A673 (cell line): ENCODE results near the gene PLCXD3. TPM values are rescaled to one million over a fixed set of nuclear protein-coding genes. Genes with fewer than 3 reads are reported as not detected.
A peak's percentile ranks its signal among the peaks of the same experiment; 100 is the strongest.

ENCODE experiments used
- Bru-seq: library from RNA; stranded (reverse); fragments of 400-500 nt; gene quantifications from one replicate; lab custom pipeline; 2021; lab: Mats Ljungman, UMichigan
- BruChase-seq, 2 experiments: library from RNA; stranded (reverse); fragments of 400-500 nt; gene quantifications; one replicate each; lab custom pipeline; 2021; lab: Mats Ljungman, UMichigan
- BruUV-seq: library from RNA; stranded (reverse); fragments of 400-500 nt; replicated peaks from 2 replicates; lab custom pipeline; 2021; lab: Mats Ljungman, UMichigan
- CTCF ChIA-PET: fragments of 300-600 bp; sonication (Branson Sonifier 250); formaldehyde crosslinking; loops from one replicate; lab custom pipeline; 2022; ENCODE audit warnings: antibody characterized with exemption; lab: Charles Lee
- POLR2A ChIA-PET: fragments of 300-600 bp; sonication (Branson Sonifier 250); formaldehyde crosslinking; loops from one replicate; lab custom pipeline; 2022; ENCODE audit warnings: antibody characterized with exemption; ENCODE audit not compliant: low non-redundant PET; lab: Charles Lee
- DNase-seq: peaks from one replicate; pipeline ENCODE4 v3.0.0-alpha.2; 2015; ENCODE audit warnings: low spot score
- H3K27ac ChIP-seq: fragments of 200-600 bp; sonication (generic); 2 replicates; pipeline ENCODE4 v1.5.1; 2016; ENCODE audit warnings: mixed run types, low read depth, mild to moderate bottlenecking, mixed read lengths, antibody characterized with exemption, low read length; ENCODE audit not compliant: poor library complexity, severe bottlenecking
- H3K27me3 ChIP-seq: fragments of 200-600 bp; sonication (generic); replicated peaks from 2 replicates; pipeline ENCODE4 v1.6.1; 2017; ENCODE audit warnings: mixed run types, low read depth, mild to moderate bottlenecking, mixed read lengths, antibody characterized with exemption, low read length; ENCODE audit not compliant: insufficient read depth, poor library complexity
- H3K36me3 ChIP-seq: fragments of 200-600 bp; sonication (generic); 2 replicates; pipeline ENCODE4 v1.6.1; 2016; ENCODE audit warnings: mixed run types, mild to moderate bottlenecking, mixed read lengths, antibody characterized with exemption, low read length; ENCODE audit not compliant: insufficient read depth, poor library complexity, severe bottlenecking
- H3K4me1 ChIP-seq: fragments of 200-600 bp; sonication (generic); 2 replicates; pipeline ENCODE4 v1.6.1; 2017; ENCODE audit warnings: mixed run types, mild to moderate bottlenecking, mixed read lengths, antibody characterized with exemption, low read length; ENCODE audit not compliant: insufficient read depth, poor library complexity, severe bottlenecking
- H3K4me3 ChIP-seq: fragments of 200-600 bp; sonication (generic); 2 replicates; pipeline ENCODE4 v1.5.1; 2016; ENCODE audit warnings: low read depth, mixed run types, mild to moderate bottlenecking, mixed read lengths, low read length; ENCODE audit not compliant: poor library complexity, severe bottlenecking
- H3K9me3 ChIP-seq: fragments of 200-600 bp; sonication (generic); 2 replicates; pipeline ENCODE4 v1.6.1; 2016; ENCODE audit warnings: mixed run types, low read depth, mild to moderate bottlenecking, mixed read lengths, antibody characterized with exemption, low read length; ENCODE audit not compliant: poor library complexity, severe bottlenecking
- EZH2 ChIP-seq: fragments of 200-600 bp; sonication (generic); IDR thresholded peaks from 2 replicates; pipeline ENCODE4 v1.6.1; 2017; ENCODE audit warnings: borderline replicate concordance, low read depth, mild to moderate bottlenecking, mixed read lengths, antibody characterized with exemption, low read length; ENCODE audit not compliant: poor library complexity, severe bottlenecking
- intact Hi-C: fragments of 100-400 bp; cut with micrococcal nuclease; formaldehyde crosslinking; loops from one replicate; pipeline ENCODE4 v1.10.0; 2022; ENCODE audit not compliant: unreplicated experiment
- long read RNA-seq: library from polyadenylated mRNA; stranded (forward); transcript quantifications from one replicate; pipeline ENCODE4 v2.0.0, GENCODE V29; 2022
- total RNA-seq: library from RNA; stranded (reverse); gene quantifications from 2 replicates; pipeline ENCODE4 v1.2.3, GENCODE V29; 2021
- TF ChIP-seq, protein P1 (sequence below): fragments of 300-800, 200-600 bp; sonication (generic); conservative IDR thresholded peaks from 2 replicates; pipeline ENCODE4 v1.5.1; 2017; ENCODE audit warnings: low read depth, mild to moderate bottlenecking, antibody characterized with exemption, low read length, moderate library complexity, mixed read lengths

Gene PLCXD3, protein sequence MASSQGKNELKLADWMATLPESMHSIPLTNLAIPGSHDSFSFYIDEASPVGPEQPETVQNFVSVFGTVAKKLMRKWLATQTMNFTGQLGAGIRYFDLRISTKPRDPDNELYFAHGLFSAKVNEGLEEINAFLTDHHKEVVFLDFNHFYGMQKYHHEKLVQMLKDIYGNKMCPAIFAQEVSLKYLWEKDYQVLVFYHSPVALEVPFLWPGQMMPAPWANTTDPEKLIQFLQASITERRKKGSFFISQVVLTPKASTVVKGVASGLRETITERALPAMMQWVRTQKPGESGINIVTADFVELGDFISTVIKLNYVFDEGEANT
- total RNA-seq: 1.3 and 1.7 TPM in 2 replicates
- Bru-seq, nascent RNA: percentile 51 among the genes with signal in this experiment
- BruChase-seq, experiment 1, labeled RNA remaining after a 2-hour chase: percentile 41 among the genes with signal in this experiment
- percentile 37 among the genes with signal in this experiment for BruChase-seq, experiment 2, labeled RNA remaining after a 6-hour chase
- long read RNA-seq: 0 reads

DNA sequence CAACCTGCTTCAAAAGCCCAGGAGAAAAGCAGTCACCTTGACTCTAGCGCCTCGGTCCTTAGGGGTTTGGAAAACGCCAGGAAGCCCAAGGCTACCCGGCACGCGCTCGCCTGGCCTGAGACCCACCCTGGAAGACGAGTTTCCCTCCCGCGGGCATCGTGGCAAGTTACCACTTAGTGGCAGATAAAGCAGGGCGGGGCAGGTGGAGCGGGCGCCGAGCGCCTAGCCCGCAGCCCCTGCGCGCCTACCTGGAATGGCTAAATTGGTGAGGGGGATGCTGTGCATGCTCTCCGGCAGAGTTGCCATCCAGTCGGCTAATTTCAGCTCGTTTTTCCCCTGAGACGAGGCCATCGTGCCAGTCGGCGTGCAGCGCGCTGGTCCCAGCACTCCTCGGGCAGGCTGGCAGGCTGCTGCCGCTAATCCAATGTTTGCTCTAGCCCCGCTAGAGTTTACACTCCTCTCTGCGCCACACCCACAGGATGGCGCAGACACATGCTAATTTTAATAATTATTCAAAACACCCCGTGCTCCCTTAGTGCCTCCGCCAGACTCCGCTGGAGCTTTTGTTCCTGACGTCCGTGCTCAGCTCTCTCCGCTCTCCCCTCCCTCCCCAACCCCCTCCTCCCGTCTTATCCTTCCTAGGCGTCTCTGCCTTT lies at the start of gene PLCXD3:
Gene PLCXD3 (minus strand): TSS at position 426 of the 656 bp plus-strand sequence. CDS start 75 bp downstream, at position 351.
- H3K9me3 ChIP-seq: no peaks in the 10 kb centered on the region
- TF ChIP-seq, protein P1, sequence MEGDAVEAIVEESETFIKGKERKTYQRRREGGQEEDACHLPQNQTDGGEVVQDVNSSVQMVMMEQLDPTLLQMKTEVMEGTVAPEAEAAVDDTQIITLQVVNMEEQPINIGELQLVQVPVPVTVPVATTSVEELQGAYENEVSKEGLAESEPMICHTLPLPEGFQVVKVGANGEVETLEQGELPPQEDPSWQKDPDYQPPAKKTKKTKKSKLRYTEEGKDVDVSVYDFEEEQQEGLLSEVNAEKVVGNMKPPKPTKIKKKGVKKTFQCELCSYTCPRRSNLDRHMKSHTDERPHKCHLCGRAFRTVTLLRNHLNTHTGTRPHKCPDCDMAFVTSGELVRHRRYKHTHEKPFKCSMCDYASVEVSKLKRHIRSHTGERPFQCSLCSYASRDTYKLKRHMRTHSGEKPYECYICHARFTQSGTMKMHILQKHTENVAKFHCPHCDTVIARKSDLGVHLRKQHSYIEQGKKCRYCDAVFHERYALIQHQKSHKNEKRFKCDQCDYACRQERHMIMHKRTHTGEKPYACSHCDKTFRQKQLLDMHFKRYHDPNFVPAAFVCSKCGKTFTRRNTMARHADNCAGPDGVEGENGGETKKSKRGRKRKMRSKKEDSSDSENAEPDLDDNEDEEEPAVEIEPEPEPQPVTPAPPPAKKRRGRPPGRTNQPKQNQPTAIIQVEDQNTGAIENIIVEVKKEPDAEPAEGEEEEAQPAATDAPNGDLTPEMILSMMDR: no peak
- BruUV-seq: no TSS peak
- H3K4me1 ChIP-seq: peaks cover 6% of the 10 kb centered on the region
- peak within 1 kb of the TSS; percentile 45 for H3K4me3 ChIP-seq
- H3K27ac ChIP-seq: no peak within 1 kb of the TSS
- ChIA-PET POLR2A (no interaction called here), CTCF (interaction anchor here (0.6 kb wide), 1 partner anchor 712 kb away, joined by 9 read pairs; no protein-coding TSS in a partner anchor)
- peak; percentile 84 for DNase-seq
- peaks cover 13% of the 10 kb centered on the region for H3K27me3 ChIP-seq
- intact Hi-C loops: no loop called here
- no peaks in the 10 kb centered on the region for H3K36me3 ChIP-seq

DNA sequence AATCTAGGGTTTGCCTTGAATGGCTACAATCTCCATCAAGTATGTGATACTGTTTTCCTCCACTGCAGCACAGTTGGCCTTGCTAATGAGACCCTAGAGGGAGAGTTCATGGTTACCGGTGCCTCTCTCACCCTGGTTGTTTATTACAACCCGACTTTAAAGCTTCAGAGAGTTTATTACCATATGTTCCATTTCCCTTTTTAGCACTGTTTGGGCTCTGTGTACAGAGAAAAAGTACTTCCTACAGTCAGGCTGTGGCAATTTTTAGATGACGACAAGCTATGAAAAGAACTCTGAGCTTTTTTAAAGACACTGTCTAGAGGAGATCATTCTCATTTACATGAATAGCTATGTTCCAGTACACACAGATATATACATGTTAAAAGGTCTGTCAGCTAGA lies 48.8 kb upstream of the PLCXD3 start:
- intact Hi-C loops: no loop called here
- no TSS peak for BruUV-seq
- H3K27ac ChIP-seq: no peak overlapping the region
- CTCF ChIA-PET: no interaction called here
- DNase-seq: no peak
- no peak for TF ChIP-seq EZH2
- TF ChIP-seq, protein P1: no peak
- no peaks in the 10 kb centered on the region for H3K4me1 ChIP-seq
- no peaks in the 10 kb centered on the region for H3K27me3 ChIP-seq
- H3K4me3 ChIP-seq: no peak overlapping the region
- no peaks in the 10 kb centered on the region for H3K36me3 ChIP-seq
- POLR2A ChIA-PET: no interaction called here
- H3K9me3 ChIP-seq: no peaks in the 10 kb centered on the region

DNA sequence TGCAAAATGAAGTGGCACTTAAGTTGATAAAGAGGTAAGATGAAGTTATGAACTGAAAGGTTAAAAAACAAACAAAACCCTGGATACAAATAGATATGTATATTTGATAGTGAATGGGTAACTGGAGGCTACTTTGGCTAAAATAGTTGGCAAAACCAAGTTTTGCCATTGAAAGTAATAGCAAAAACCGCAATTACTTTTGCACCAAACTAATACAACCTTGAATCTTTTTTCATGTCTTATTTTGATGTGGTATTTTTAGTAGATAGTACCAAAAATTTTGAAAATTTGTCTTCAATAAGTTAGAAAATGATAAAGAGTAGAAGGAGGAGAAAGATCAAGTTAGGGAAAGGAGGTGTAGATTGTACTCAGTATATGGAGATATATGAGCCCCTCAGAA lies 47.9 kb upstream of the PLCXD3 start:
- POLR2A ChIA-PET: no interaction called here
- H3K27me3 ChIP-seq: no peaks in the 10 kb centered on the region
- BruUV-seq: no TSS peak
- no peaks in the 10 kb centered on the region for H3K36me3 ChIP-seq
- H3K4me3 ChIP-seq: no peak overlapping the region
- TF ChIP-seq EZH2: no peak
- TF ChIP-seq, protein P1: no peak
- CTCF ChIA-PET: no interaction called here
- intact Hi-C loops: no loop called here
- DNase-seq: no peak
- no peaks in the 10 kb centered on the region for H3K9me3 ChIP-seq
- H3K4me1 ChIP-seq: no peaks in the 10 kb centered on the region
- H3K27ac ChIP-seq: no peak overlapping the region
